Limb (tissue), 2 donors: ENCODE measurements around the gene F3.

Source experiments
- DNase-seq, 2 donors: peaks; one replicate each; pipeline ENCODE4 v3.0.0-alpha.2; 2016; ENCODE audit errors: extremely low spot score in 2 of 2

Gene F3

DNA sequence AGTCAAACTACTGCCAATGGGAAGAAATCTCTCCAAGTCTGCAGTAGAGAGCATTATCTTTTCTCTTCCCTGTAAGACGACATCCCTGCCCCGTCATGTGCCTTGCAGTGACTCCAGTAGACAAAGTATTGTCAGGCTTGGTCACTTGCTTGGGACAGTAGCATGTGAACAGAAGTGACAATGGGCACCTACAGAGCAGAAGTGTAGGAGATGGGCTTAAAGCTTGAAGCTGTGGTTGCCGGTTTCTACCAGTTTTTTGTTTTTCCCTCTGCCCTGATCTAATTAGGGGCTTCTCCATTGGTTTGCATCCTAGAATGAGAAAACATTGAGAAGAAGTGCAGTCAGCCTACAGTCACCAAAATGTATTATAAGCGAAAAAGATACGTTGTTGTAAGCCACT is 12.7 kb downstream of the F3 start:
- no peak for DNase-seq

- no peak for DNase-seq
Observed at GRCh38 chr1:94528299-94528698, 13.3 kb downstream of the F3 start.

- DNase-seq, result no peak
Observed at GRCh38 chr1:94527447-94528031, 14.0 kb downstream of the F3 start.

GRCh38 chr1:94526152-94526980 is 15.2 kb downstream of the F3 start:
- no peak for DNase-seq

DNA sequence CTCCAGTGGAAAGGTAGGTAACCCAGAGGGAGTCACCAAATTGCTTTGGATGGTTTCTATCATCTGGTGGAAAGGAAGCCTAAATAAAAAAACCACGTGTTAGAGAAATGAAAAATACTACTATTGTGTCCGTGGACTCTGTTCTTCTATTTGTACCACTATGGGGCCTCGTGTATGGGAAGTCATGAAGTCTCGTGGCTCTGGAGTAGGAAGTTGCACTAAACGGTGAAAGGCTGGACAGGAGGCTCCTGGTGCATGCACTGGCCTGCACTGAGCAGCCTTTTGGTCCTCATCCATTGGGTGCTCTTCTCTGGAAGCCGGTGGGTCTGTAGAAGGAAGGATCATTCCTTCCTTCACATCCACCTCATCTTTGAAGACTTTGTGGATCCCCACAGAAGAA is 17.0 kb downstream of the F3 start:
- DNase-seq, result no peak

DNA sequence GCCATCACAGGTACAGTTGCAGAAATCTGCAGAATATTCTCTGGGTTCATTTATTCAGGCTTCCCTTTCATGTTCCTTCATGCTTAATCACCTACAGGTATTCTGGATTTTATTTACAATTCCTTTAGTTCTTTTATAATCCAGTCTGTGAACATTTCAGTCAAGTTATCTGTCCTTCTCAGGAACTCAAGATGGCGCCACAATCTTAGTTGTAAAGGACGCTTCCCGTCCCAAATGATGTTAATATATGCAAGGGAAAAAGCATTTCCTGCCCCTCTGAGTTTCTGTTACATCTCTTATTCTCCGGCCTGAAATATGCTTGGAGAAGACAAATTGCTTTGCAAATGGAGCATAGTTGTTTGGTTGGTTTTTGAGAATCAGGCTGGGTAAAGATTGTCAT is 19.3 kb downstream of the F3 start:
- peak in 1 of 2 donors; percentile 72 for DNase-seq

GRCh38 chr1:94519351-94519750 is 22.2 kb downstream of the F3 start:
- no peak for DNase-seq

- no peak for DNase-seq
Observed at GRCh38 chr1:94515296-94515947, 26.1 kb downstream of the F3 start.

DNA sequence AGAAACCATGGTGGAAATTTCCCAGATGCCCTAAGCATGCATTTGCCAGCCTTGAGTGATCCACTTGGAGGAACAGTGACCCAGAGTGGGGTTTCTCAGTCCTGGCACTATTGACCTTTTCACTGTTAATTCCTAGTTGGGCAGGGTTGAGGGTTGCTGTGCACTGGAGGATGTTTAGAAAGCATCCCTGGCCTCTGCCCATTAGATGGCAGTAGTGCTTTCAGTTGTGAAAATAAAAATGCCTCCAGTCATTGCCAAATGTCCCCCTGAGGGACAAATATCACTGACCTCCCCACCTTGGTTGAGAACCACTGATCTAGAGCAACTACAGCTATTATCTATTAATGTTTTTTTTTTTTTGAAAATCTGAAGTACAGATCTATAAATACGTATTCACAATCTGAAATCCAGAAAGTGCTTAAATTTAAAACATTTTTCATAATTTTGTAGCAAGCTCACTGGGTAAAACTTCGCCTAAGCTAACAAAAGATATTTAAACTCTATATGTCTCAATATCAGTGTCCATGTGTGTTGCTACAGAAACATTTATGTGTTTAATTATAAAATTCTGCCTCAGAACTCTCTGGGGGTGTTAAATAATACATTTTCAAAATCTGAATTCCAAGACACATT is 27.3 kb downstream of the F3 start:
- peak; percentile 30 to 39 for DNase-seq

- no peak for DNase-seq
Observed at GRCh38 chr1:94512816-94513215, 28.7 kb downstream of the F3 start.

- no peak for DNase-seq
Observed at GRCh38 chr1:94504601-94505000, 37.0 kb downstream of the F3 start.

DNA sequence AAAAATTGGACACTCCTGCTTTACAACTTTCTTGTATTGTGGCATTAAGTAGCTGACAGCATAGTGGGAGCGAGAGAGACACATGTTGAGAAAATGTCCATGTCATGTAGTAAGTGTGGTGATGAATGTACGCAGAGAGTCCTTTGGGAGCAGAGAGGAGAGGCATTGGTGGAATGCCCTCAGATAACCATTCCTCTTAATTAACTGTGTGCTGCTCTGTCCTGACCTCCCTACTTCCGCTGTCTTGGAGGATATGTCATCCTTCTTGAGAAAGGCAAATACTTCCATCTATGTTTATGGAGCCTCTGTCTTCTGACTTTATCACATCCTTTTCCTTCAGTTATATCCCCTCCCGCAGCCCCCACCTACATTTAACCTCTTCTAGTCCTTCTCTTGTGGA is 38.4 kb downstream of the F3 start:
- DNase-seq, result no peak

DNA sequence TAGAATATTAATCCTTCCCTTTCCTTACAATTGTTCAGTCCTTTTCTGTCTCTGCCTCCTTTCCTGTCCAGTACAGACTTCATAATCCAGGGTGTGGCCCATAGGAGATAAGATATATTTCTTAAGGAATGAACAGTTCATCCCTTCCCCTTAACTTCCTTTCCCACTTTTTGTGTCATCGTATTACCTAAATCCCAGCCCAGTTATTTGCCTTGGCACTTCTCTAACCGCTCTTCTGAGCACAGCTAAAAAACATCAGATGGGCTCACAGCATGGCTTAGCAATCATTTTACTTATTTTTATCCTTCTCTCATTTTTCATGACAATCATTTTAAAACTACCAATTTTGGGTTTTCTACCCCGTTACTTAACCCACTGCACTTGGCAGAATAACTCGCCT is 39.6 kb downstream of the F3 start:
- DNase-seq, result no peak

GRCh38 chr1:94501426-94501825 is 40.1 kb downstream of the F3 start:
- no peak for DNase-seq

- DNase-seq, result no peak
Observed at GRCh38 chr1:94496076-94496755, 45.3 kb downstream of the F3 start.

GRCh38 chr1:94490556-94490955 is 51.0 kb downstream of the F3 start:
- DNase-seq, result no peak

- DNase-seq, result no peak
Observed at GRCh38 chr1:94486990-94487389, 54.6 kb downstream of the F3 start.

DNA sequence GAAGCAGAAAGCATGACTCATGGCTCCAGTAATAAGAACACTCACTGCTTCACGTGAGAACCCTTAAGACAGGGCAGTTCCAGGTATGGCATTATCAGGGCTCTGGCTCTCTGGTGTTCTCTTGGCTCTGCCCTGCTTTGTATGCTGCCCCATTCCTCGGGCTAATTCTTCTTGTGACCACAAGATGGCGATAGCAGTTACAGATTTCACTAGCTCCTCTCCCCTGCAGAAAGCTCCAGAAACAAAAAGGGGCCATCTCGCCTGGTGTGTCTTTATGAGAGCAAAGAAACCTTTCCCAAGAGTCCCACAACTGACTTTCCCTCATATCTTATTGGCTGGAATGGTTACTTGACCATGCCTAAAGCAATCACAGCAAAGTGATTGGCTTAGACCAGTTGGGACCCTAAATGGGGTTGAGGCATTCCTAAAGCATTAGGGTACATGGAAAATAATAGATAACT is 60.1 kb downstream of the F3 start:
- peak; percentile 49 to 82 for DNase-seq

DNA sequence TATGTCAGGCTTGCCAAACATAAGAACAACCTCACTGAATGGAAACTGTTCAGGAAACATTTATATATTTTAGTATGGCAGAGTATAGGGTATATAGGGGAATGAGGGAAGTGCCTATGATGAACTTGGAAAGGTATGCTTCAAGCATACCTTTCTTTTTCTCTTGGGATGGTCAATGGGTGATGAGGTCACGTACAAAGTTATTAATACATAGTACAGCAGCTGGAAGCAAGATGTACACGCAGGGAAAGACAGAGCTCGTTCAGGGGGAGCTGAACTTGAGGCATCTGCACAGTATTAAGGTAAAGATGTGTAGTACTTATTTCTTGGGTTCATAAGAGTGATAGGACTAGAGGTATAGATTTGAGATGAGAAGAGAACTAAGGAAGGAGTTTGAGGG is 61.9 kb downstream of the F3 start:
- no peak for DNase-seq
